Measurements from ENCODE around the gene SWT1.

Gene SWT1

DNA sequence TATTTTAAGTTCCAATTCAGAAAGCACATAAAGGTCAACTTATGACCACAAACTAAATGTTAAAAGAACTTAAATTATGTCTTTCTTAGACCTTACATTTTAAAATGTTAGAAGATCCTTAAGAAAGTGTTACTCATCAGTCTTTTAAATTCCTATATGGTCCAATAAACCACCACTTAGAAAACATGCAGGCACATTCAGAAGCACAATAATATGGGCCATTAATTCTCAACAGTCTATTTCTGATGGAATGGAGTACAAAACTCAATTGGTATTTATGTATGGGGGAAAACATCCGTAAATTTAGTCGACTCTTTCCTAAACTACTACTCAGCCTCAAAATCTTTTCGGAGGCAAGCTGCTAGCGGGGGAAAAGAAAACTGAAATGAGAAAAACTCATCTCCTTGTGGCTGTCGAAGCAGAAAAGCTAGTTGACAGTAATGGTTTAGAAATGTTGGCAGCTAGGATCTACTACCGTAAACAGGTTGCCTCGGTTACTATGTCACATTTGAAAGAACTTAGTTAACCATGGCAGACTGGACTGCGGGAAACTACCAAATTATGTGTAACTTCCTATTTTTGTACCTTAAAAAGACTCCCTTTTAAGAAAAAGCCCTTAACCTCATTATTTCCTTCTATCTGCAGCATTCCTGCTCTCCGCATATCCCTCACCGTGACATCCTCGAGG is 1.2 kb upstream of the SWT1 start:
- peak overlapping the region; percentile 85 for H3K4me3 ChIP-seq
- peak overlapping the region; percentile 96 to 98 for H3K27ac ChIP-seq
- DNase-seq (ENCODE audit: low spot score): no peak

DNA sequence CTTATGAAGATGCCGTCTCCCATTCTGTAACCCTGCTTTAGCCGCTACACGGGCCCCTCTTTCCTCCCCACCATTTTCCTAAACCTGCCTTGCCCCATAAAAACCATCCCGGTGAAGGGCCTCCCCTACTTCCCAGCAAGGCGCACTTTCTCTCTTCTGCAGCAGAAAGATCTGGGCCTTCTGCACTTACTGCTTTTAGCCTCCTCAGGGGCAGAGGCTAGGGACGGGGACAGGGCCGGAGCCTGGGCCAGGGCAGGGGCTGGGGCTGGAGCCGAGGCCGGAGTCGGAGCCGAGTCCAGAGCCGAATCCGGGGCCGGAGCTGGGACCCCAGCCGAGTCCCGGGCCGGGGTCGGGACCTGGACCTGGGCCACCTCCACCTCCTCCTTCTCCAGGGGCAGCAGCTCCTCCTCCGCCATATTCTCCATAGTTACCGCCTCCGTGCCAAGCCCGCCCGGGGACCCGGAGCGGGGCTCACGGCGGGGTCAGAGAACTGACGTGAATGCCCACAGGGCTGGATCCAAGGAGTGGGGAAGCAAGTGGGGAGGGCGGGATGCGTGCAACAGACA is 596 bp upstream of the SWT1 start:
- peak overlapping the region; percentile 96 to 98 for H3K27ac ChIP-seq
- peak overlapping the region; percentile 85 for H3K4me3 ChIP-seq
- no peak for DNase-seq (ENCODE audit: low spot score)
- TF ChIP-seq, protein P1, sequence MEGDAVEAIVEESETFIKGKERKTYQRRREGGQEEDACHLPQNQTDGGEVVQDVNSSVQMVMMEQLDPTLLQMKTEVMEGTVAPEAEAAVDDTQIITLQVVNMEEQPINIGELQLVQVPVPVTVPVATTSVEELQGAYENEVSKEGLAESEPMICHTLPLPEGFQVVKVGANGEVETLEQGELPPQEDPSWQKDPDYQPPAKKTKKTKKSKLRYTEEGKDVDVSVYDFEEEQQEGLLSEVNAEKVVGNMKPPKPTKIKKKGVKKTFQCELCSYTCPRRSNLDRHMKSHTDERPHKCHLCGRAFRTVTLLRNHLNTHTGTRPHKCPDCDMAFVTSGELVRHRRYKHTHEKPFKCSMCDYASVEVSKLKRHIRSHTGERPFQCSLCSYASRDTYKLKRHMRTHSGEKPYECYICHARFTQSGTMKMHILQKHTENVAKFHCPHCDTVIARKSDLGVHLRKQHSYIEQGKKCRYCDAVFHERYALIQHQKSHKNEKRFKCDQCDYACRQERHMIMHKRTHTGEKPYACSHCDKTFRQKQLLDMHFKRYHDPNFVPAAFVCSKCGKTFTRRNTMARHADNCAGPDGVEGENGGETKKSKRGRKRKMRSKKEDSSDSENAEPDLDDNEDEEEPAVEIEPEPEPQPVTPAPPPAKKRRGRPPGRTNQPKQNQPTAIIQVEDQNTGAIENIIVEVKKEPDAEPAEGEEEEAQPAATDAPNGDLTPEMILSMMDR (IDR thresholded peaks at IDR 0.05): no peak

More for the DNA sequence above, 1.2 kb upstream of the SWT1 start:
- TF ChIP-seq, protein P1 (IDR thresholded peaks at IDR 0.05): no peak

DNA sequence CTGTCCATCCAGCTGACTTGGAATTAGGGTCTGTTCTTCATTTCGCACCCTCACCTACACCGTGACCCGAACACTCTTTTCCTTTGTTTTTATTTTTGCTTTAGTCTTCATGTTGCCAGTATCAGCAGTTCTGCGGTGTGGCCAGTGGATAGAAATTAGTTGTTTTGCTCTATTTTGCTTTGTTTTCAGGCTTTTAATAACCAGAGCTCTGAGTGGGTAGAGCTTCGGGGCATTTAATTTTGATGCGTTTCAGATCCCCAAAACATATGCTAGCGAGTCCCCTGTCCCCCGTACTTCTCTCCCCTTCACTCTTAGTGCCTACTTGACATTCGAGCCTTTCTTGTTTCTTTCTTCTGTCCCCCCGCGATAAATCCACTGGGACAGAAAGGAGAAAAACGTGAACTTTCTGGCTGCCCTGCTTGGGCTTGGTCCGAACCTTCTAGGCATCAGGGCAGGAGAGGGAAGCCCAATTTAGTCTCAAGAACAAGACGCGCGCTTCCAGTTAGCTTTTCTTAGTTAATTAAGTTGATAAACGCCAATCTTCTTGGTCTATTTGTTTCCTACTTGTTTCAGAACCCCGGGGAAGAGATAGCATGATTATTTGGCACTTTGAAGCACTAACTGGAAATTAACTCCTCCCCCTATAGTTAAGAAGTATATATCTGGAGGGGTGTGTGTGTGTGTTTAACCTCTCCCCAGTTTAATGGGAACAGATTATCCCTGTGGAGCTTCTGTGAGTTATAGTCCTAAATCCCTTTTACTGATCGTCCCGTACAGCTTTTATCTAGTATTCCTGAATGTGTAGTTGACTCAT is 839 bp downstream of the SWT1 start:
- Histone ChIP-seq H3K4me3 (peak overlapping the region; percentile 85), H3K27ac (peak overlapping the region; percentile 96 to 98)
- DNase-seq (ENCODE audit: low spot score): no peak
- TF ChIP-seq, protein P1 (IDR thresholded peaks at IDR 0.05): no peak

DNA sequence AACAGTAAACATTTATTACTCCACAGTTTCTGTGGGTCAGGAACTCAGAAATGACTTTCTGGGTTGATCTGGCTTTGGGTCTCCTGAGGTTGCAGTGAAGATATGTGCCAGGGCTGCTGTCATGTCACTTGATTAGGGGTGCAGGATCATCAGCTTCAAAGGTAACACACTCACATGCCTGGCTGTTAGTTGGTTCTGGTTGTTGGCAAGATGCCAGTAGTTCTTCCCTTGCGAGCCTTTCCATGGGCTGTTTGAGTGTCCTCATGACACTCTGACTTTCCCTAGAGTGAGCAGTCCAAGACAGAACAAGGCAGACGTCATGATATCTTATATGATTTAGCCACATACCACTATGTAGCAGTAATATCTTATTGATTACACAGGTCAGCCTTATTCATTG is 1.8 kb downstream of the SWT1 start:
- DNase-seq (ENCODE audit: low spot score): no peak
- TF ChIP-seq, protein P1 (IDR thresholded peaks at IDR 0.05): no peak
- no peak overlapping the region for H3K27ac ChIP-seq
- H3K4me3 ChIP-seq: peak overlapping the region; percentile 85

DNA sequence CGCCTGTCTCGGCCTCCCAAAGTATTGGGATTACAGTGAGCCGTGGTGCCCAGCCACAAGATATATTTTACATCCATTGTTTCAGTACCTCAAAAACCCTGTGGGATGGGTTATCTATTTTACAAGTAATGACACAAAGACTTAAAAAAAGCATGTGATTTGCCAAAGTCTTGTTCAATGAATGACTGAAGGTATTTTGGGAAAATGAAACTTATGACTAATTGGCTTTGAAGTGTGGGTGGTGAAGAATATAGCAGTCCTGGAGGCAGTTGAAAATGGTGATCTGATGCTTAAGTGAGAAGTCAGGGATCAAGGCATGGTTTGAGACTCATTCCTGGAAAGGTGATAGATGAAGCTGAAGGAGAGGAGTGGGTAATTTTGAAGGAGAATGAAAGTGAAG is 3.0 kb downstream of the SWT1 start:
- DNase-seq (ENCODE audit: low spot score): no peak
- Histone ChIP-seq H3K4me3 (no peak overlapping the region), H3K27ac (no peak overlapping the region)

DNA sequence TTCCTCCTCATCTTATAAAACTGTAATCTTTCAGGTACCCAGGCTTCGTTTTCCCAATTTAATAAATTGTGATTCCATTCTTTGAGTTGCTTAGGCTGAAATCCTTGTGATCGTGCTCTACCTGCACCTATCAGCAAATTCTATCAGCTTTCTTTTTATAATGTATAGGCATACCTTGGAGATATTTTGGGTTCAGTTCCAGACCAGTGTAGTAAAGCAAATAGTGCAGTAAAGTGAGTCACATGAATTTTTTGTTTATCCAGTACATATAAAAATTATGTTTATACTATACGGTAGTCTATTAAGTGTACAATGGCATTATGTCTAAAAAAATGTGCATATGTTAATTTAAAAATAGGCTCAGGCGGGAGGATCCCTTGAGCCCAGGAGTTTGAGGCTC is 5.5 kb downstream of the SWT1 start:
- H3K27ac ChIP-seq: no peak overlapping the region
- TF ChIP-seq, protein P1 (IDR thresholded peaks at IDR 0.05): no peak
- no peak overlapping the region for H3K4me3 ChIP-seq
- no peak for DNase-seq (ENCODE audit: low spot score)

More for the DNA sequence above, 3.0 kb downstream of the SWT1 start:
- TF ChIP-seq, protein P1 (IDR thresholded peaks at IDR 0.05): no peak
